Astrocyte of the cerebellum (primary cell): ENCODE results near the gene HDAC4.

Source experiments
- DNase-seq: peaks from one replicate; pipeline ENCODE4 v3.0.0-alpha.2; 2011; ENCODE audit warnings: low read depth
- H3K4me3 ChIP-seq: 2 replicates; pipeline ENCODE4 v1.5.1; 2011; ENCODE audit warnings: mild to moderate bottlenecking, low read depth, low read length, moderate library complexity
- CTCF ChIP-seq: IDR thresholded peaks from 2 replicates; pipeline ENCODE4 v1.5.1; 2012; ENCODE audit warnings: low read length, low read depth, moderate library complexity, mild to moderate bottlenecking; ENCODE audit errors: missing control alignments
- in situ Hi-C: cut with HindIII; loops from 2 replicates; pipeline ENCODE4 v1.10.0; 2017; ENCODE audit warnings: low sequenced_read_pairs

Gene HDAC4

GRCh38 chr2:239193925-239194677, 206.7 kb downstream of the HDAC4 start:
- no peak for DNase-seq
- in situ Hi-C loops: loop anchor here (5.0 kb wide), 1 partner anchor 68 kb away; no protein-coding TSS in a partner anchor
- peak; percentile 31 for TF ChIP-seq CTCF
- H3K4me3 ChIP-seq: no peak overlapping the region

GRCh38 chr2:239193401-239193811, 207.4 kb downstream of the HDAC4 start:
- H3K4me3 ChIP-seq: no peak overlapping the region
- TF ChIP-seq CTCF: no peak
- DNase-seq: no peak
- in situ Hi-C loops: loop anchor here (5.0 kb wide), 1 partner anchor 69 kb away; no protein-coding TSS in a partner anchor

GRCh38 chr2:239192975-239193374, 207.8 kb downstream of the HDAC4 start:
- no peak overlapping the region for H3K4me3 ChIP-seq
- no peak for DNase-seq
- no peak for TF ChIP-seq CTCF
- in situ Hi-C loops: loop anchor here (5.0 kb wide), 1 partner anchor 69 kb away; no protein-coding TSS in a partner anchor

GRCh38 chr2:239192456-239192855, 208.4 kb downstream of the HDAC4 start:
- in situ Hi-C loops: loop anchor here (5.0 kb wide), 1 partner anchor 70 kb away; no protein-coding TSS in a partner anchor
- TF ChIP-seq CTCF: no peak
- H3K4me3 ChIP-seq: no peak overlapping the region
- DNase-seq: no peak

- in situ Hi-C loops: loop anchor here (5.0 kb wide), 1 partner anchor 71 kb away; no protein-coding TSS in a partner anchor
- no peak overlapping the region for H3K4me3 ChIP-seq
- no peak for TF ChIP-seq CTCF
- no peak for DNase-seq
Observed at GRCh38 chr2:239190921-239191885, 209.6 kb downstream of the HDAC4 start.

- in situ Hi-C loops: loop anchor here (5.0 kb wide), 1 partner anchor 72 kb away; no protein-coding TSS in a partner anchor
- no peak overlapping the region for H3K4me3 ChIP-seq
- no peak for DNase-seq
- TF ChIP-seq CTCF: no peak
Observed at GRCh38 chr2:239190361-239190760, 210.5 kb downstream of the HDAC4 start.
